Left renal pelvis (tissue), 4 donors: ENCODE results near the gene ZNF665. TPM values are rescaled to one million over a fixed set of nuclear protein-coding genes. Genes with fewer than 3 reads are reported as not detected.
A peak's percentile ranks its signal among the peaks of the same experiment; 100 is the strongest.
"Not testable (repeated sequence)": the region's sequence is repeated elsewhere in the genome, so short reads cannot be mapped to it uniquely, and the experiment has no call there.

ENCODE experiments used
- DNase-seq, 4 donors: peaks; one replicate each; pipeline ENCODE4 v3.0.0-alpha.2; 2013; ENCODE audit warnings: low read depth in 4 of 4, low spot score in 3 of 4
- polyA plus RNA-seq, 4 donors: library from polyadenylated mRNA; unstranded; fragments of 120-200 nt; gene quantifications; one replicate each; pipeline ENCODE4 v1.2.1, GENCODE V29; 2013; ENCODE audit not compliant: insufficient read length in 4 of 4

Gene ZNF665
- polyA plus RNA-seq, 4 donors: 6.8 to 9.3 (median 9.0) TPM

GRCh38 chr19:53158119-53158656, 35.0 kb downstream of the ZNF665 start:
- DNase-seq: no peak

GRCh38 chr19:53157626-53158025, 35.5 kb downstream of the ZNF665 start:
- DNase-seq: no peak

- no peak for DNase-seq
These were observed 36.3 kb downstream of the ZNF665 start for GRCh38 chr19:53156850-53157249.

- DNase-seq: no peak
These were observed 45.5 kb downstream of the ZNF665 start for GRCh38 chr19:53147645-53148044.

GRCh38 chr19:53140351-53140750, 52.8 kb downstream of the ZNF665 start:
- no peak for DNase-seq

GRCh38 chr19:53136432-53136831, 56.7 kb downstream of the ZNF665 start:
- no peak for DNase-seq

GRCh38 chr19:53132141-53132991, 60.8 kb downstream of the ZNF665 start, which contains the start of gene ZNF415:
ZNF415 (minus strand) TSS chr19:53132910; CDS start chr19:53122676, 10,234 bp downstream.
- DNase-seq: peak; percentile 67 to 84 (median 77)

- DNase-seq: no peak
These were observed 61.4 kb downstream of the ZNF665 start for GRCh38 chr19:53131727-53132126.

- no peak for DNase-seq
These were observed 62.0 kb downstream of the ZNF665 start for GRCh38 chr19:53131085-53131590.

- DNase-seq: no peak
These were observed 62.7 kb downstream of the ZNF665 start for GRCh38 chr19:53130506-53130905.

- not testable (repeated sequence) for DNase-seq
These were observed 66.2 kb downstream of the ZNF665 start for GRCh38 chr19:53126733-53127526.

GRCh38 chr19:53123400-53123799, 69.8 kb downstream of the ZNF665 start:
- DNase-seq: no peak

Other genes with a start within 250 kb of the ZNF665 start
- 10 to 100 TPM in 3 of 4 donors, 1 to 10 TPM in 1; 8.0 to 19.4 (median 15.2) TPM for gene ZNF816, start 230.5 kb downstream of the ZNF665 start, polyA plus RNA-seq
- under 1 TPM in 2 of 4 donors, not detected in 2; 0.16 to 0.18 TPM for gene ERVV-1, start 179.4 kb downstream of the ZNF665 start, polyA plus RNA-seq
- under 1 TPM in 1 of 4 donors, not detected in 3; 0.20 TPM for gene ERVV-2, start 148.6 kb downstream of the ZNF665 start, polyA plus RNA-seq
- 10 to 100 TPM; 29.1 to 65.9 (median 44.3) TPM for gene ZNF160, start 89.9 kb downstream of the ZNF665 start, polyA plus RNA-seq
- gene ZNF415, start 60.4 kb downstream of the ZNF665 start, polyA plus RNA-seq: 10 to 100 TPM; 21.1 to 25.7 (median 21.6) TPM
- gene ZNF347, start 34.3 kb downstream of the ZNF665 start, polyA plus RNA-seq: 10 to 100 TPM in 3 of 4 donors, 1 to 10 TPM in 1; 9.4 to 14.0 (median 12.4) TPM
- gene ZNF677, start 61.5 kb upstream of the ZNF665 start, polyA plus RNA-seq: 10 to 100 TPM; 48.5 to 54.5 (median 49.2) TPM
- gene VN1R2, start 64.9 kb upstream of the ZNF665 start, polyA plus RNA-seq: under 1 TPM in 2 of 4 donors, not detected in 2; 0.15 to 0.34 TPM
- gene VN1R4, start 74.4 kb upstream of the ZNF665 start, polyA plus RNA-seq: not detected
- gene ZNF845, start 140.4 kb upstream of the ZNF665 start, polyA plus RNA-seq: 10 to 100 TPM in 1 of 4 donors, 1 to 10 TPM in 3; 6.8 to 11.0 (median 8.7) TPM
- 10 to 100 TPM in 2 of 4 donors, 1 to 10 TPM in 2; 5.0 to 14.2 (median 10.9) TPM for gene ZNF525, start 172.3 kb upstream of the ZNF665 start, polyA plus RNA-seq
- gene ZNF765, start 201.8 kb upstream of the ZNF665 start, polyA plus RNA-seq: 10 to 100 TPM; 10.0 to 15.4 (median 12.3) TPM
- 10 to 100 TPM; 10.4 to 14.6 (median 14.2) TPM for gene ZNF761, start 238.6 kb upstream of the ZNF665 start, polyA plus RNA-seq